Panc1 (cell line): ENCODE data around the gene MIA3. TPM values are rescaled to one million over a fixed set of nuclear protein-coding genes. Genes with fewer than 3 reads are reported as not detected.

Experiments
- ATAC-seq: fragments of 200-7000 bp; cut with Tn5 transposase; 2 replicates; pipeline ENCODE4 v1.9.1; 2020; ENCODE audit warnings: mild to moderate bottlenecking, moderate library complexity
- BruUV-seq: library from RNA; stranded (reverse); fragments of 400-500 nt; replicated peaks from 2 replicates; lab custom pipeline; 2021; lab: Mats Ljungman, UMichigan
- CTCF ChIA-PET: fragments of 300-600 bp; sonication (Branson Sonifier 250); formaldehyde crosslinking; loops from one replicate; lab custom pipeline; 2022; ENCODE audit warnings: antibody characterized with exemption; lab: Charles Lee
- POLR2A ChIA-PET: fragments of 300-600 bp; sonication (Branson Sonifier 250); formaldehyde crosslinking; loops from one replicate; lab custom pipeline; 2022; ENCODE audit warnings: antibody characterized with exemption; lab: Charles Lee
- DNase-seq: peaks from one replicate; pipeline ENCODE4 v3.0.0-alpha.2; 2010; ENCODE audit warnings: low read depth, low spot score
- H3K27ac ChIP-seq: 2 replicates; pipeline ENCODE4 v1.5.1; 2011; ENCODE audit warnings: mild to moderate bottlenecking, low read length, inconsistent platforms
- H3K27me3 ChIP-seq: fragments of 200-500 bp; sonication (Bioruptor generic); 2 replicates; pipeline ENCODE4 v1.6.0; 2014; ENCODE audit warnings: low read length, inconsistent platforms; ENCODE audit not compliant: control insufficient read depth, insufficient read depth
- H3K36me3 ChIP-seq: fragments of 200-500 bp; sonication (Bioruptor generic); 2 replicates; pipeline ENCODE4 v1.5.1; 2014; ENCODE audit warnings: inconsistent platforms, mild to moderate bottlenecking, low read length, moderate library complexity; ENCODE audit not compliant: control insufficient read depth, insufficient read depth
- H3K4me1 ChIP-seq: 2 replicates; pipeline ENCODE4 v1.5.1; 2011; ENCODE audit warnings: inconsistent platforms, mild to moderate bottlenecking, low read length, moderate library complexity; ENCODE audit not compliant: control insufficient read depth, insufficient read depth
- H3K4me3 ChIP-seq, 2 experiments: 2 replicates each; pipeline ENCODE4 v1.5.1; 2011 to 2012; ENCODE audit warnings: low read depth in 2 of 2, low read length in 2 of 2, mild to moderate bottlenecking in 2 of 2, inconsistent platforms in 1 of 2, moderate library complexity in 1 of 2
- H3K9me3 ChIP-seq: fragments of 200-500 bp; sonication (Bioruptor generic); 2 replicates; pipeline ENCODE4 v1.5.1; 2014; ENCODE audit warnings: low read depth, mild to moderate bottlenecking, inconsistent platforms, low read length, moderate library complexity; ENCODE audit not compliant: control insufficient read depth, insufficient read depth
- POLR2AphosphoS5 ChIP-seq: IDR thresholded peaks from 2 replicates; pipeline ENCODE4 v1.6.1; 2012; ENCODE audit warnings: mild to moderate bottlenecking, low read depth, low read length, moderate library complexity
- SIN3A ChIP-seq: IDR thresholded peaks from 2 replicates; pipeline ENCODE4 v1.6.1; 2012; ENCODE audit warnings: low read depth, mild to moderate bottlenecking, low read length, moderate library complexity, borderline replicate concordance; ENCODE audit not compliant: insufficient read depth
- TCF7L2 ChIP-seq: IDR thresholded peaks from 2 replicates; pipeline ENCODE4 v1.6.1; 2011; ENCODE audit warnings: mild to moderate bottlenecking, low read depth, low read length, inconsistent platforms
- in situ Hi-C: cut with HindIII; loops from 2 replicates; pipeline ENCODE4 v1.10.0; 2016; ENCODE audit warnings: low sequenced_read_pairs, low pct_unique_long_range_greater_than_20kb
- intact Hi-C: fragments of 100-400 bp; cut with micrococcal nuclease; formaldehyde crosslinking; loops from one replicate; pipeline ENCODE4 v1.10.0; 2022; ENCODE audit not compliant: unreplicated experiment
- total RNA-seq: library from RNA; stranded (reverse); gene quantifications from one replicate; pipeline ENCODE4 v1.2.1, GENCODE V29; 2021; ENCODE audit not compliant: unreplicated experiment
- TF ChIP-seq, protein P1 (sequence below), 2 experiments: IDR thresholded peaks; 2 replicates each; pipeline ENCODE4 v1.6.1; 2011 to 2012; ENCODE audit warnings: low read depth in 2 of 2, control low read depth in 1 of 2, low read length in 1 of 2, mild to moderate bottlenecking in 1 of 2, moderate library complexity in 1 of 2; ENCODE audit not compliant: insufficient read depth in 1 of 2
- TF ChIP-seq, protein P2 (sequence below): fragments of 450-650 bp; IDR thresholded peaks from 2 replicates; pipeline ENCODE4 v1.5.1; 2017; ENCODE audit warnings: mild to moderate bottlenecking

The MIA3 gene
- total RNA-seq, 1 experiment from 2014 or later, result 53.5 TPM

DNA sequence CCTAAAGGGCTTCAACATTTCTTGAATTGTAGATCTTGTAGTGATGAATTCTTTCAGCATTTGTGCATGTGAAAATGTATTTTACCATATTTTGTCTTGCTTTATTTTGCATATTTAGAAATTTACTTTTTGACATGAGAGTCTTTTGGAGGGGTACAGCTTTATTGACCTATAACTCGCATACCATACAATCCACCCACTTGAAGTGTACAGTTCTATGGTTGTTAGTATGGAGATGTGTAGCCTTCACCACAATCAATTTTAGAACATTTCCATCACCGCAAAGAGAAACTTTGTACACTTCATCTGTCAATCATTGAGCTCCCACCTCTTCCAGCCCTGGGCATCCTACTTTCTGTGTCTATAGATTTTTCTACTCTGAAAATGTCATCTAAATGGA, 7.2 kb upstream of the MIA3 start:
- TF ChIP-seq POLR2AphosphoS5, result no peak
- no peak for TF ChIP-seq TCF7L2
- Histone ChIP-seq H3K36me3 (no peaks in the 10 kb centered on the region), H3K4me3 (no peak overlapping the region), H3K27ac (no peak overlapping the region), H3K9me3 (peaks cover 7% of the 10 kb centered on the region; the same call in 1 of the 2 replicates), H3K27me3 (peaks cover 13% of the 10 kb centered on the region; the same call in 1 of the 2 replicates), H3K4me1 (no peaks in the 10 kb centered on the region)
- BruUV-seq, result no TSS peak
- POLR2A ChIA-PET, result no interaction called here
- CTCF ChIA-PET, result no interaction called here
- intact Hi-C loops (no loop called here), in situ Hi-C loops (no loop called here)
- ATAC-seq (no peak), DNase-seq (no peak)

DNA sequence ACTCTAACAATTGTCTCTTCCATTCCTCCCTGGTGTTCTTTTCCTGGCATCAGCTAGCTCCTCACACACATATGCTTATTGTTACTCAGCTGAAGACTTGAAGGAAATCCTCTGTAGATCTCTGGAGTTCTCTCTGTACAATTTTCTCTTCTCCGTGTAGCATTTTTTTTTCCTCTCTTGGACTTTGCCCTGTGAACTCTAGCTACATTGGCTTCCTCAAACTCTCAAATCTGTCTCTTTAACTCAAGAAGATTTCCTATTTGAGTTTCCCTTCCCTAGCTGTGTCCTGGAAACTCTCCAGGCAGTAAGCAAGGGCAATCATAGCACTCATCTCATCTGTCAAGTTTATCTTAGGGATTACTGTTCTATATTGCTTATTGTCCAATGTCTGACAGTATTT, 4.3 kb upstream of the MIA3 start:
- in situ Hi-C loops, result no loop called here
- no TSS peak for BruUV-seq

DNA sequence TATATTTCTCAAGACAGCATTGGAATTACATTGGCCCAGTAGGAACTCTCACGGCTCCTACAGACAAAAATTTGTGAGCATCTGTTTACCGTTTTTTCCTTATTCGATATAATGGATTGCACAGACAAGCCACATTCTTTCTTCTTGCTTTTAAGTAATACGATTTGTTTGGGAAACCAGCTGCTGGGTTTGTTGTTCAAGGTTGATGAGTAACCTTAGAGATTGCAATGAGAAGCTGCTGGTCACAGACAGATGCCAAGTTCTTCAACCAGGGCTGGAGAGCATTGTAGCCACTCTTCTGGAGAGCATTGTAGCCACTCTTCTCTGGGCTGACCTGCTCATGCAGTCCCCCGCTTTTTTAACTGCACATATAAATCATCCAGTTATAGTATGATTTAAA, 1.4 kb upstream of the MIA3 start:
- no peaks in the 10 kb centered on the region for H3K9me3 ChIP-seq
- peaks cover 13% of the 10 kb centered on the region; the same call in 1 of the 2 replicates for H3K27me3 ChIP-seq
- intact Hi-C loops (no loop called here), in situ Hi-C loops (no loop called here)
- CTCF ChIA-PET, result interaction anchor here (0.6 kb wide), 1 partner anchor 165 kb away, joined by 3 read pairs; no protein-coding TSS in a partner anchor
- no peak overlapping the region for H3K27ac ChIP-seq
- no peak for TF ChIP-seq POLR2AphosphoS5
- TF ChIP-seq, protein P1, sequence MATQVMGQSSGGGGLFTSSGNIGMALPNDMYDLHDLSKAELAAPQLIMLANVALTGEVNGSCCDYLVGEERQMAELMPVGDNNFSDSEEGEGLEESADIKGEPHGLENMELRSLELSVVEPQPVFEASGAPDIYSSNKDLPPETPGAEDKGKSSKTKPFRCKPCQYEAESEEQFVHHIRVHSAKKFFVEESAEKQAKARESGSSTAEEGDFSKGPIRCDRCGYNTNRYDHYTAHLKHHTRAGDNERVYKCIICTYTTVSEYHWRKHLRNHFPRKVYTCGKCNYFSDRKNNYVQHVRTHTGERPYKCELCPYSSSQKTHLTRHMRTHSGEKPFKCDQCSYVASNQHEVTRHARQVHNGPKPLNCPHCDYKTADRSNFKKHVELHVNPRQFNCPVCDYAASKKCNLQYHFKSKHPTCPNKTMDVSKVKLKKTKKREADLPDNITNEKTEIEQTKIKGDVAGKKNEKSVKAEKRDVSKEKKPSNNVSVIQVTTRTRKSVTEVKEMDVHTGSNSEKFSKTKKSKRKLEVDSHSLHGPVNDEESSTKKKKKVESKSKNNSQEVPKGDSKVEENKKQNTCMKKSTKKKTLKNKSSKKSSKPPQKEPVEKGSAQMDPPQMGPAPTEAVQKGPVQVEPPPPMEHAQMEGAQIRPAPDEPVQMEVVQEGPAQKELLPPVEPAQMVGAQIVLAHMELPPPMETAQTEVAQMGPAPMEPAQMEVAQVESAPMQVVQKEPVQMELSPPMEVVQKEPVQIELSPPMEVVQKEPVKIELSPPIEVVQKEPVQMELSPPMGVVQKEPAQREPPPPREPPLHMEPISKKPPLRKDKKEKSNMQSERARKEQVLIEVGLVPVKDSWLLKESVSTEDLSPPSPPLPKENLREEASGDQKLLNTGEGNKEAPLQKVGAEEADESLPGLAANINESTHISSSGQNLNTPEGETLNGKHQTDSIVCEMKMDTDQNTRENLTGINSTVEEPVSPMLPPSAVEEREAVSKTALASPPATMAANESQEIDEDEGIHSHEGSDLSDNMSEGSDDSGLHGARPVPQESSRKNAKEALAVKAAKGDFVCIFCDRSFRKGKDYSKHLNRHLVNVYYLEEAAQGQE (IDR thresholded peaks at IDR 0.05; ENCODE audit: insufficient read depth in 1 of 2, low read depth in 2 of 2, low read length in 1 of 2), result no peak
- TF ChIP-seq, protein P2, sequence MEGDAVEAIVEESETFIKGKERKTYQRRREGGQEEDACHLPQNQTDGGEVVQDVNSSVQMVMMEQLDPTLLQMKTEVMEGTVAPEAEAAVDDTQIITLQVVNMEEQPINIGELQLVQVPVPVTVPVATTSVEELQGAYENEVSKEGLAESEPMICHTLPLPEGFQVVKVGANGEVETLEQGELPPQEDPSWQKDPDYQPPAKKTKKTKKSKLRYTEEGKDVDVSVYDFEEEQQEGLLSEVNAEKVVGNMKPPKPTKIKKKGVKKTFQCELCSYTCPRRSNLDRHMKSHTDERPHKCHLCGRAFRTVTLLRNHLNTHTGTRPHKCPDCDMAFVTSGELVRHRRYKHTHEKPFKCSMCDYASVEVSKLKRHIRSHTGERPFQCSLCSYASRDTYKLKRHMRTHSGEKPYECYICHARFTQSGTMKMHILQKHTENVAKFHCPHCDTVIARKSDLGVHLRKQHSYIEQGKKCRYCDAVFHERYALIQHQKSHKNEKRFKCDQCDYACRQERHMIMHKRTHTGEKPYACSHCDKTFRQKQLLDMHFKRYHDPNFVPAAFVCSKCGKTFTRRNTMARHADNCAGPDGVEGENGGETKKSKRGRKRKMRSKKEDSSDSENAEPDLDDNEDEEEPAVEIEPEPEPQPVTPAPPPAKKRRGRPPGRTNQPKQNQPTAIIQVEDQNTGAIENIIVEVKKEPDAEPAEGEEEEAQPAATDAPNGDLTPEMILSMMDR, result no peak
- TF ChIP-seq SIN3A, result no peak
- no peak for TF ChIP-seq TCF7L2
- no peak for DNase-seq
- H3K36me3 ChIP-seq, result peaks cover 5% of the 10 kb centered on the region; the same call in 1 of the 2 replicates
- H3K4me3 ChIP-seq, result no peak overlapping the region
- no TSS peak for BruUV-seq
- POLR2A ChIA-PET, result interaction anchor here (1.1 kb wide), 1 partner anchor 27 kb away, joined by 5 read pairs; the partner anchor contains the start of gene TAF1A
- ATAC-seq, result no peak
- peaks cover 16% of the 10 kb centered on the region for H3K4me1 ChIP-seq

More for the DNA sequence above, 4.3 kb upstream of the MIA3 start:
- peaks cover 13% of the 10 kb centered on the region; the same call in 1 of the 2 replicates for H3K27me3 ChIP-seq
- peaks cover 7% of the 10 kb centered on the region for H3K4me1 ChIP-seq
- no peak for DNase-seq
- no peak overlapping the region for H3K4me3 ChIP-seq
- H3K9me3 ChIP-seq, result peaks cover 7% of the 10 kb centered on the region; the same call in 1 of the 2 replicates
- intact Hi-C loops, result no loop called here
- H3K36me3 ChIP-seq, result peaks cover 5% of the 10 kb centered on the region; the same call in 1 of the 2 replicates
- H3K27ac ChIP-seq, result no peak overlapping the region
- TF ChIP-seq SIN3A, result no peak
- TF ChIP-seq POLR2AphosphoS5, result no peak
- TF ChIP-seq TCF7L2, result no peak
- POLR2A ChIA-PET, result no interaction called here
- CTCF ChIA-PET, result no interaction called here
- ATAC-seq, result no peak
